Measurements from ENCODE around the gene SLC2A13. TPM values are rescaled to one million over a fixed set of nuclear protein-coding genes. Genes with fewer than 3 reads are reported as not detected.

The SLC2A13 gene
- polyA plus RNA-seq, 3 donors = 2.2 to 2.9 (median 2.5) TPM

GRCh38 chr12:39931857-39932256 lies 174.0 kb downstream of the SLC2A13 start:
- H3K4me2 ChIP-seq (replicated peaks; ENCODE audit: extremely low read depth, low read length, poor library complexity, severe bottlenecking) = no peak overlapping the region
- intact Hi-C loops (cut with micrococcal nuclease) = no loop called here
- H3K9me3 Mint-ChIP-seq = peaks cover 0 to 3% (median 0%) of the 10 kb centered on the region in 7 donors
- peak overlapping the region in 1 of 2 donors; percentile 10 for H3K27ac ChIP-seq (ENCODE audit: low read depth in 1 of 2, low read length in 2 of 2)
- no peak for TF ChIP-seq CTCF (IDR thresholded peaks at IDR 0.05)
- H3K4me1 Mint-ChIP-seq = peaks cover 51% of the 10 kb centered on the region
- no peak overlapping the region for H3K9ac ChIP-seq (ENCODE audit: insufficient read depth, low read length, poor library complexity, severe bottlenecking)
- H3K27me3 Mint-ChIP-seq (ENCODE audit: low read depth in 3 of 3) = peaks cover 0 to 3% (median 0%) of the 10 kb centered on the region in 3 donors
- H3K36me3 Mint-ChIP-seq = peaks cover 0 to 4% of the 10 kb centered on the region in 2 donors
- H3K36me3 ChIP-seq (replicated peaks in 1 of 2; ENCODE audit: control insufficient read depth in 1 of 2, insufficient read depth in 2 of 2, low read length in 2 of 2) = no peaks in the 10 kb centered on the region
- no peak for DNase-seq
- no peak overlapping the region for H3K4me3 Mint-ChIP-seq
- H3K4me1 ChIP-seq (ENCODE audit: control insufficient read depth in 1 of 2, insufficient read depth in 2 of 2, low read length in 2 of 2) = peaks cover 5 to 20% of the 10 kb centered on the region in 2 donors
- H3K9me3 ChIP-seq (replicated peaks in 1 of 2; ENCODE audit: control insufficient read depth in 1 of 2, insufficient read depth in 1 of 2, low read length in 2 of 2) = no peaks in the 10 kb centered on the region
- peak overlapping the region in 1 of 7 donors; percentile 34 for H3K27ac Mint-ChIP-seq
- no peaks in the 10 kb centered on the region for H3K27me3 ChIP-seq (ENCODE audit: control insufficient read depth in 2 of 2, insufficient read depth in 2 of 2, low read length in 2 of 2)
- H3K79me2 ChIP-seq (ENCODE audit: insufficient read depth, low read length) = no peaks in the 10 kb centered on the region
- H3K4me3 ChIP-seq (replicated peaks in 1 of 3; ENCODE audit: low read depth in 2 of 3, low read length in 3 of 3) = no peak overlapping the region
- H2AFZ ChIP-seq (ENCODE audit: insufficient read depth, low read depth, low read length, poor library complexity, severe bottlenecking) = no peak overlapping the region
- H4K20me1 ChIP-seq (ENCODE audit: insufficient read depth, low read length) = no peaks in the 10 kb centered on the region

- 0% methylated on average over 1 of the region's 4 CpGs for WGBS (ENCODE audit: insufficient coverage)
- Histone ChIP-seq H4K20me1 (ENCODE audit: insufficient read depth, low read length) (no peaks in the 10 kb centered on the region), H2AFZ (ENCODE audit: insufficient read depth, low read depth, low read length, poor library complexity, severe bottlenecking) (no peak overlapping the region), H3K9me3 (replicated peaks in 1 of 2; ENCODE audit: control insufficient read depth in 1 of 2, insufficient read depth in 1 of 2, low read length in 2 of 2) (no peaks in the 10 kb centered on the region), H3K9ac (ENCODE audit: insufficient read depth, low read length, poor library complexity, severe bottlenecking) (no peak overlapping the region), H3K4me3 (replicated peaks in 1 of 3; ENCODE audit: low read depth in 2 of 3, low read length in 3 of 3) (no peak overlapping the region), H3K36me3 (replicated peaks in 1 of 2; ENCODE audit: control insufficient read depth in 1 of 2, insufficient read depth in 2 of 2, low read length in 2 of 2) (no peaks in the 10 kb centered on the region), H3K4me1 (ENCODE audit: control insufficient read depth in 1 of 2, insufficient read depth in 2 of 2, low read length in 2 of 2) (peaks cover 5 to 20% of the 10 kb centered on the region in 2 donors), H3K79me2 (ENCODE audit: insufficient read depth, low read length) (no peaks in the 10 kb centered on the region), H3K27ac (ENCODE audit: low read depth in 1 of 2, low read length in 2 of 2) (no peak overlapping the region), H3K27me3 (ENCODE audit: control insufficient read depth in 2 of 2, insufficient read depth in 2 of 2, low read length in 2 of 2) (no peaks in the 10 kb centered on the region), H3K4me2 (replicated peaks; ENCODE audit: extremely low read depth, low read length, poor library complexity, severe bottlenecking) (no peak overlapping the region)
- H3K27me3 Mint-ChIP-seq (ENCODE audit: low read depth in 3 of 3) = peaks cover 0 to 3% (median 0%) of the 10 kb centered on the region in 3 donors
- H3K9me3 Mint-ChIP-seq = peaks cover 0 to 3% (median 0%) of the 10 kb centered on the region in 7 donors
- no peak for TF ChIP-seq CTCF (IDR thresholded peaks at IDR 0.05)
- intact Hi-C loops (cut with micrococcal nuclease) = no loop called here
- H3K4me1 Mint-ChIP-seq = peaks cover 51% of the 10 kb centered on the region
- DNase-seq = no peak
- H3K4me3 Mint-ChIP-seq = no peak overlapping the region
- peak overlapping the region in 2 of 7 donors; percentile 2 to 40 for H3K27ac Mint-ChIP-seq
- peaks cover 0 to 4% of the 10 kb centered on the region in 2 donors for H3K36me3 Mint-ChIP-seq
Observed at GRCh38 chr12:39931231-39931630, 174.7 kb downstream of the SLC2A13 start.
